HG03064 (cell line): ENCODE measurements around the gene SWAP70.

Source experiments
- ATAC-seq: cut with Tn5 transposase; IDR thresholded peaks from one replicate; pipeline ENCODE4 v1.9.1; 2021; ENCODE audit warnings: low read depth; ENCODE audit not compliant: unreplicated experiment

Gene SWAP70

GRCh38 chr11:9747229-9747628, 83.4 kb downstream of the SWAP70 start:
- no peak for ATAC-seq

DNA sequence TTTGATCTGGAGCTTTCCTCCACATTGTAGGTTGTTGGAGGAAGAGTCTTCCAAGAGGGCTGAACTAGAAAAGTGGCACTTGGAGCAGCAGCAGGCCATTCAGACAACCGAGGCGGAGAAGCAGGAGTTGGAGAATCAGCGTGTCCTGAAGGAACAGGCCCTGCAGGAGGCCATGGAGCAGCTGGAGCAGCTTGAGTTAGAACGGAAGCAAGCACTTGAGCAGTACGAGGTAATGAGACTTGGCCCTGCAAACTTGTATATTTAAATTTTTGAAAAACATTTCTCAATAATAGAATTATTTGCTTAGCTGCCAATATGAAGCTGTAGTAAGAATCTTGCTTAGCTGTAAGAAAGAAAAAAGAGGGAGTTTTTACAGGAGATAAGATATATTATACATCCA, 84.0 kb downstream of the SWAP70 start:
- ATAC-seq: no peak

GRCh38 chr11:9748361-9748970, 84.6 kb downstream of the SWAP70 start:
- ATAC-seq: peak; percentile 58

DNA sequence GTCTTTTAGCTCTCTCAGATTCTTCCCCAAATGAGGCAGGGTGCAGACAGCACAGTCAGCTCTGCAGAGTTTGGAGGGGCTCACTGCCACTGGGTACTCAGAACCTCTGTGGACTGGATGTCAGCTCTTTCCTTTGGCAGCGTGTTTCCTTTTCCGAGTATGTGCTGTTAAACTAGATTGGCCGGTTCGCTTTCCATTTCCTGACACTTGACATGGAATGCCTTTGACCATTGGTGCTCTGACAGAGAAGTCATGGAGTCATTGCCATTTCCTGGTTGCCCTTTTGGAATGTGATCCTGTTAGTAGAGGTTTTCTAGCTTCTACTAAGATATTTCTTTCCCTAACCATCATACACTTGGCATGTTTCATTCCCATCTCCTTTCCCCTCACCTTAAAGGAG, 86.7 kb downstream of the SWAP70 start:
- no peak for ATAC-seq

GRCh38 chr11:9752091-9752490, 88.2 kb downstream of the SWAP70 start:
- no peak for ATAC-seq

GRCh38 chr11:9753021-9753420, 89.1 kb downstream of the SWAP70 start:
- ATAC-seq: no peak

DNA sequence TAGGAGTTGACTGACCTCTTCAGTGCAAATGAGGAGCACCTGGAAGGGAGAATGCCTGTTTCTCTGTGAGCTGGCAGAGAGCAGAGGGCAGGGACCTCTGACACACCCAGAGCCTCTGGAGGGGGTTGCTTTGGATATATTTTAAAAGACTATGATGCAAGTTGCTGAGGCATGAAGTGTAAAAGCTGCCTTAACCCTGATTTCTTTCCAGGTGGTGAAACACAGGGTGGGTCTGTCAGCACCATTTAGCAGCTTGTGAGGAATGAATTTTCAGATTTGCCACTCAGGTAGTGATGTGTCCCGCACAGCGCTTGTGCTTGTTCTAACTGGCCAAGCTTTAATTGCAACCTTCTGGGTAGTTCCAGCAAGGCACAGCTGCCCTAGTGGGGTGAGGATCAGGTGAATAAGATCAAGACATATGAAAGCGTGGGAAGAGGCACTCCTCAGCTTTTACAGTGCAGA, 90.2 kb downstream of the SWAP70 start:
- ATAC-seq: no peak

DNA sequence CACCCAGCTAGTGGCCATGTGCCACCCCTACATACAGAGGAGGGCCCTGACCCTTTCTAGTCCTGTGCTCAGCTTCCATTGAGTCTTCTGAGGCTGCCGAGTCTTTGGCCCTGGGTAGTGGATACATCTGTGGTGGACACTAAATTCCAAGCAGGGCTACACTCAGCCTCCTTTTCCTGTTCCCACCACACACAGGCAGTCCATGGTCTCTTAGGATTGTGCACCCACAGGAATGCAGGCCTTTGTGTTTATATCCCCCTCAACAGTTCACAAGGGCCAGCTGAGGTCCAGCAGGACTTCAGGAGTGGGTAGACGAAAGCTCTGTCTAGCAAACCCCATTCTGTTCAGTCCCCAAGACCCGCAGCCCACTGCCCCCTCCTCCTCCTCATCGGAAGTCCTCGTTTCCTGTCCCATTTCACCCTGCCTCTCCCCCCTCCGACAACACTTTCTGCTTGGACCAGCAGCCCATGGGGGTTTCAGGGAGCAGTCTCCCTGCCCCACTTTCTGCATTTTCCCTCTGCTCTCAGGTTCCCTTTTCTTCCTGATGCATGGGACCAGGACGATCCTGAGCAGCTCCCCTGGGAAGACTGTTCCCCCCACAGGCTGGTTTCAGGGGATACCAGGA, 91.8 kb downstream of the SWAP70 start:
- ATAC-seq: no peak

DNA sequence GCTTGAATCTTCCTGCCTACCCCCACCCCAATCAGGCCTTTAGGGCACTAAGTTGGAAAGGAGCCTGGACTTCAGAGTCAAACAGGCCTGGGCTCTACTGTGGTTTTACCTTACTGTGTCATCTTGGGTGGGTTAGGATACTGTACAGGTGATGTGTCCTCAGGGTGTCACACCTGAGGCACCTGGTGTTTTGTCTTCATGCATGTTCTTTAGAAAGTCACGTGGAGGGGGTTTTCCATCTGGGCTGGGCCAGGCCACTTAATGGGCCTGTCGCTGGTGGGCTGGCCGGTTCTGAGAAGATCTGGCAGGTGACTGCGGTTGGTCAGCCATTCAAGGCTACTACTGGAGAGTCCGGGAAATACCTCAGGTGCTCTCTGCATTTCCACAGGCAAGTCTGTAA, 92.6 kb downstream of the SWAP70 start:
- ATAC-seq: no peak

DNA sequence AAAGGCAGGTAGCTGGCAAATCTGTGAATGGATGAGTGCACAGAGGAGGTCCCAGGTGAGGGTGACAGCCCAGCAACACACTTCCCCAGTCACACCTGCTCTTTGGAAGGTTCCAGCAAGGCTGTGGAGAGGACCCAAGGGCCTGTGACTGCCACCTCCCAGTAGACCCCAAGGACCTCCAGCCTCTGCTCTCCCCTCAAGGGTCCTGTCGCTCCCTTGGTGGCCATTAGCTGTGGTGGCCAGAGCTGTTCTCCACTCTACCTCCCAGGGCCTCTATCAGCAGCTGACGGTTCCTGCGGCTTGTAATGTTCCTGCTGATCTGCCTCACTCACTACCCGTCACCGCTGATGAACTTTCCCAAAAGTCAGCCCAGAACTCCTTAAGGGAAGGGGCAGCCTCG, 93.0 kb downstream of the SWAP70 start:
- no peak for ATAC-seq

GRCh38 chr11:9757809-9758636, 94.1 kb downstream of the SWAP70 start:
- peak; percentile 55 for ATAC-seq

GRCh38 chr11:9758637-9759518, 95.0 kb downstream of the SWAP70 start:
- ATAC-seq: peak; percentile 30

- no peak for ATAC-seq
Observed at GRCh38 chr11:9759519-9760192, 95.8 kb downstream of the SWAP70 start.

DNA sequence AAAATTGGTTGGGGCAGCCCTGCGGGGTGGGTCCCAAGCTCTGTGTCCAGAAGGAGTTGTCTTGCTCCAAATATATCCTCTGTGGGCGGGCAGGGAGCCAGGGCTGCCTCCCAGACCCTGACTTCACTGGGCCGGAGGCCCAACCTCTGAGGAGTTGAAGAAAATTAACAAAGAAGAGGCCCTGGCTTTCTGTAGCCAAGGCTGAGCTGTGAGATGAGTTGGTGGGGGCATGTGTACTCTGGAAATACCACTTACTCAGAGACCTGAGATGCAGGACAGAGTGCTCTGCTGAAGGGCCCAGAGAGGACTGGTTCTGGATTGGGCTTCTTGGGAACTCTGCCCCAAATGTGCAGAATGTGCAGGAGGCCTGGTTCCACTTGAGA, 96.3 kb downstream of the SWAP70 start:
- ATAC-seq: no peak

DNA sequence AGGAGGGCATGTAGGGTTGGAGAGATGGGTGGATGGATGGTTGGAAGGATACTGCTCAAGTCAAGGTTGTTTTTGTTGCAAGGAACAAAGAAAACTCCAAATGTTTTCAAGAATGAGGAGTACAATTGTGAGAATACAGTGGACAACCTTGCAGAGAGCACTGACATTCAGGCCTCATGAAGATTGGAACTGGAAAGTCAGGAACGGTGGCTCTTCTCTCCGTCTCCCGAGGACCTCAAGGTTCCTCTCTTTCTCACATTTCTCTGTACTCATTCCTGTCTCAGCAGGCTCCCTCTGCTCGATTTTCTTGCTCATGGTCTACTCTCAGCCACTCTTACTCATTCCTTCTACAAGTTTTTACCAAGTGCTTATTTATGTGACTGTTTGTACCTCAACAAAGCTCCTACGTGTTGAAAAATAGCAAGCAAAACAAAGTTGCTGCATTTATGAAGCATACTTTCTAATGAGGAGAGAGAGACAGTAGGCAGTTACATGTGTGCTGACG, 97.6 kb downstream of the SWAP70 start:
- ATAC-seq: no peak

- ATAC-seq: no peak
Observed at GRCh38 chr11:9762531-9762930, 98.7 kb downstream of the SWAP70 start.

DNA sequence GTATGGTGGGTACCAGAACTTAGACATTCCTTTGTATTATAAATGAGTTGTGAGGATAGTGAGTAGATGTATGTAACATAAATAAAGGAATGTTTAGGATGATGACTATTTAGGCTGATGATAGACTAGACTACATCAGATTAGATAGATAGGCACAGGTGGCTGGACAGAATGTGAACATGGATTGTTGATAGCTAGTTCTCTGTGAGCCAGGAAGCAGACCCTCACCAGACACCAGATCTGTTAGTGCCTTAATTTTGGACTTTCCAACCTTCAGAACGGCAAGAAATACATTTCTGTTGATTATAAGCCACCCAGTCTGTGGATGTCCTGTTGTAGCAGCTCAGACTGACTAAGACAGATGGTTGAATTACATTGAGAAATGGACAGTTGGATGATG, 99.4 kb downstream of the SWAP70 start:
- ATAC-seq: no peak

- ATAC-seq: peak; percentile 42
Observed at GRCh38 chr11:9765320-9766101, 101.6 kb downstream of the SWAP70 start.

- no peak for ATAC-seq
Observed at GRCh38 chr11:9769621-9770020, 105.7 kb downstream of the SWAP70 start.
